ENCODE measurements around the gene MYO1D.
A peak's percentile ranks its signal among the peaks of the same experiment; 100 is the strongest.

DNA sequence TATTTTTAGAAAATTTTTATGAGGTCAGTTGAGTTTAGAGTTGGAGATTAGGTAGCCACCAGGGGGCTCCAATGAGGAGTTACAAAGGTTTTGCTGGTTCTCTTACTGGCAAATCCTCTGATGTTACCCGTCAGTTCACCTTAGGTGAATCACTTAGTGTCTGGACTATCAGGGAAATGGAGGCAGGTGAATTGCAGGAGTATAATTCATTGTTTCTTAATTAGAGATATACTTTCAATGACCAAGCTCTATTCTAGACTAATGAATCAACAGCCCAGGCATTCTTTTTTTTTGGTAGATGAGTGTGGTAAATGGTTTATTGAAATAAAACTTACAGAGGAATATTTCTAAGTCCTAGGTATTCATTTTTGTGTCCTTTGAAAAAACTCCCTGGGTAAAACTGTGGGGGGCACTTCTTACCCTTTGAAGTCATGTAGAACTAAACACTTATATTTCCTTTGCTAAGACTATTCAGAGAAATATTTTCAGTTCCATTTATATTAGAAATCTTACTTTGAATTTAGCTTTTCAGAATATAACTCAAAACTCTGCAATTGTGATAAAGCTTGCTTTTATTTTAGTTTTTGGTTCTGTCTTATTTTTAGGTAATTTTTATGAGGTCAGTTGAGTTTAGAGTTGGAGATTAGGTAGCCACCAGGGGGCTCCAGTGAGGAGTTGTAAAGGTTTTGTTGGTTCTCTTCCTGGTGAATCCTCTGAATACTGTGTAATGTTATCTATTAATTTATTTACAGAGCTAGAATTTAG is 414.9 kb downstream of the MYO1D start:
- no peak for TF ChIP-seq MYC (IDR thresholded peaks at IDR 0.05; ENCODE audit: low read depth, low read length)
- TF ChIP-seq, protein P1, sequence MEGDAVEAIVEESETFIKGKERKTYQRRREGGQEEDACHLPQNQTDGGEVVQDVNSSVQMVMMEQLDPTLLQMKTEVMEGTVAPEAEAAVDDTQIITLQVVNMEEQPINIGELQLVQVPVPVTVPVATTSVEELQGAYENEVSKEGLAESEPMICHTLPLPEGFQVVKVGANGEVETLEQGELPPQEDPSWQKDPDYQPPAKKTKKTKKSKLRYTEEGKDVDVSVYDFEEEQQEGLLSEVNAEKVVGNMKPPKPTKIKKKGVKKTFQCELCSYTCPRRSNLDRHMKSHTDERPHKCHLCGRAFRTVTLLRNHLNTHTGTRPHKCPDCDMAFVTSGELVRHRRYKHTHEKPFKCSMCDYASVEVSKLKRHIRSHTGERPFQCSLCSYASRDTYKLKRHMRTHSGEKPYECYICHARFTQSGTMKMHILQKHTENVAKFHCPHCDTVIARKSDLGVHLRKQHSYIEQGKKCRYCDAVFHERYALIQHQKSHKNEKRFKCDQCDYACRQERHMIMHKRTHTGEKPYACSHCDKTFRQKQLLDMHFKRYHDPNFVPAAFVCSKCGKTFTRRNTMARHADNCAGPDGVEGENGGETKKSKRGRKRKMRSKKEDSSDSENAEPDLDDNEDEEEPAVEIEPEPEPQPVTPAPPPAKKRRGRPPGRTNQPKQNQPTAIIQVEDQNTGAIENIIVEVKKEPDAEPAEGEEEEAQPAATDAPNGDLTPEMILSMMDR (IDR thresholded peaks at IDR 0.05; ENCODE audit: extremely low read depth in 1 of 2, insufficient read depth in 1 of 2, low read depth in 1 of 2, low read length in 2 of 2) = peak; percentile 59 to 67
- no peak for TF ChIP-seq POLR2A (IDR thresholded peaks at IDR 0.05; ENCODE audit: low read depth, low read length)
- TF ChIP-seq JUN (IDR thresholded peaks at IDR 0.05; ENCODE audit: borderline replicate concordance, insufficient read depth, insufficient read length, low read depth) = no peak
- no peak for TF ChIP-seq EZH2 (IDR thresholded peaks at IDR 0.05; ENCODE audit: borderline replicate concordance, low read depth, low read length, severe bottlenecking)
- TF ChIP-seq, protein P2, sequence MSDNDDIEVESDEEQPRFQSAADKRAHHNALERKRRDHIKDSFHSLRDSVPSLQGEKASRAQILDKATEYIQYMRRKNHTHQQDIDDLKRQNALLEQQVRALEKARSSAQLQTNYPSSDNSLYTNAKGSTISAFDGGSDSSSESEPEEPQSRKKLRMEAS (IDR thresholded peaks at IDR 0.05; ENCODE audit: insufficient read depth, insufficient read length) = no peak
- no peak for TF ChIP-seq POLR2AphosphoS5 (IDR thresholded peaks at IDR 0.05; ENCODE audit: insufficient read depth, low read depth, low read length)
- no peak for TF ChIP-seq GATA2 (IDR thresholded peaks at IDR 0.05; ENCODE audit: insufficient read depth, insufficient read length, low read depth, low read length)
- TF ChIP-seq FOS (IDR thresholded peaks at IDR 0.05; ENCODE audit: borderline replicate concordance, insufficient read depth, low read length) = peak; percentile 2
